NCI-H748 (cell line): ENCODE results near the gene UBP1.
"Not testable (repeated sequence)": the region's sequence is repeated elsewhere in the genome, so short reads cannot be mapped to it uniquely, and the experiment has no call there.

Experiments
- DNase-seq: peaks from one replicate; lab custom pipeline; 2025; ENCODE audit not compliant: unreplicated experiment; lab: John Stamatoyannopoulos, UW

UBP1 gene

DNA sequence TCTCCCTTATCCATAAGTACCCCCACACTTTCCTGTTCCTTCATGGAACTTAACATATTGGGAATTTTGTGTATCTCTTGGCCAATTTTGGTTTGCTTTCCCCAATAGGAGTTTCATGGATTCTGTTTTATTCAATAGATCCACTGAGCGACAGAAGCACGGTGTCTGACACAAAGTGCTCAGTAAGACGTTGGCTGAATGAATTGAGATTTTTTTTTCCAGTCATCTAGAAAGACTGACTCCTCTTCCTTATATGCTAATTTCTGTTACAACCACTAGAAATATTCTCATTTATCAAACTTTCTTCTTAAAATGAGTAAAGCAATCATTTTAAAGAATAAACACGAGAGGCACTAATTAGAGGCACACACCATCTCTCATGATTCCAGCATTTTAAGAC lies 48.1 kb downstream of the UBP1 start:
- DNase-seq: no peak

DNA sequence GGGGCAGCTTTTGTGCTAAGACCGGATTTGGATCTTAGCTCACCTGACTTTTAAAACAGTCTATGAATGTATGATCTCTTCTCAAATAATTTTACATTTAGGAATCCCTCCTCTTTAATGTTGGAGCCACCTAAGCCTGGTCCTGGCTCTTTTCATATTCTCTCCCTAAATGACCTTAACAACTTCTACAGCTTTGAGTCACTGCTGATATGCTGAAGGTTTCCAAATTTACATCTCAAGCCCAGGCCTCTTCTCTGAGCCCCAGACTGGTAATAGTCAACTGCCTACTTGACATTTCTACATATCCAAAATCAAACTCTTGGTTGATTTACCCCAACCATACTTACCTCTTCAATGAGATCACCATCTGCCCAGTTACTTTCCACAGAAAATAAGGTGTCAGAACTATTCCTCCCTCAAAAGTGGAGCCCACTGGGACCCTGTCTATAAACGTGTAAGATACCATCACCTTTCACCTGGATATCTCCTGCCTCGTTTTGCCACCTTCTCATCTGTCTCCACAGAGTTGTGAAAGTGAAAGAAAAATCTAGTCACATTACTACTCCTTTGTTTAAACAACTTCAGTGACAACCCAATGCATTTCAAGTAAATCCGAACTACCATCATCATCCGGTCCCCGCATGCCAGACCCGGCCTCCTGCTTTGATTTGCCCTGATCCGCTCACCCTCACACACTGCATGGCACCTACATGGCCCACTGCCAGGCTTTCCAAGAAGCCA lies 48.8 kb downstream of the UBP1 start:
- no peak for DNase-seq

DNA sequence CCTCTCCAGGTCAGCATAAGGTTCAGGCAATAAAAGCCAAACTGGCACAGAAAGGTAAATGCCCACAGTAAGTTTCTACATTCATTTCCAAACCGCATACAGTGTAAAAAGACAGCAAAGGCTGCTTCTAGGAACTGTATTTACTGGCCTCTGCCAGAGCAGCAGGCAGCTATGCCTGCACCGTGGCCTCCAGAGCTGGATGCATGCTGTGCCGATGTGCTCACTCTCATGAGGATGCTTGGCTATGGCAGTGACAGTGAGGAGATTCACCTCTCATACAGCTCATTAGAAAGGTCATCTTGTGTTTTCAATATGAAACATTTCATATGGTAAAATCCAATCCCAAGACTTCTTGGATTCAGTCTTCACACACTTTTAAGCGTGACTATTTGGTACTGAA lies 50.3 kb downstream of the UBP1 start:
- no peak for DNase-seq

DNA sequence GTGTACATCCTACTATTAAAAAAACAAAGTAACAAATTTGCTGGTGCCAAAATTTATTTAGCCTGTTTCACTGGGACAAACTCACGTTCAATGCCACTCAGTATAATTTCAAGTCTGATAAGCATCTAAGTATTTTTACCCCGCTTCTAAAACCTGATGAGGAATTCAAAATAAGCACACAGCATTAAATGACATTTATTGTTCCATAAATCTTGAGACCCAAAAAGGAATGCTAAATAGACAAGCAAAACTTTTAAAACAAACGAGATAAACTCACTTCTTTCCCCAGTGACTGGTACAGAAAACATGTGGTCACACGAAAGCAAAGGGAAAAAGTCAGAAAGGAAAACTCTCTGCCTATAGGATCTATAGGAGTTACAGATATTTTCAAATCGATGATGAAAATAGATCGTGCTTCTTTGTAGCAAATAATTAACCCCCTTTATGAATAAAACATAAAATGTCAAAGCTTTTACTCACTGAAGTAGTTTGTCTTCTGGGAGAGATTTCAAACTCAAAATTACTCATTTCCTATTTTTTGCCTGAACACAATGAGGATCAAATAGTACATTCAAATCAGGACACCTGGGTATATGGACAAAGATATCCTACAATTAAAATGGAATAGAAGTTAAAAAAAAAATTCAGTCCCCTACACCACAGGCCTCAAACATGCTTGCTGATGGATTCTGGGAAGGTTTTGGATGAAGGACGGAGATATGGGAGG lies 51.7 kb downstream of the UBP1 start:
- DNase-seq: no peak

DNA sequence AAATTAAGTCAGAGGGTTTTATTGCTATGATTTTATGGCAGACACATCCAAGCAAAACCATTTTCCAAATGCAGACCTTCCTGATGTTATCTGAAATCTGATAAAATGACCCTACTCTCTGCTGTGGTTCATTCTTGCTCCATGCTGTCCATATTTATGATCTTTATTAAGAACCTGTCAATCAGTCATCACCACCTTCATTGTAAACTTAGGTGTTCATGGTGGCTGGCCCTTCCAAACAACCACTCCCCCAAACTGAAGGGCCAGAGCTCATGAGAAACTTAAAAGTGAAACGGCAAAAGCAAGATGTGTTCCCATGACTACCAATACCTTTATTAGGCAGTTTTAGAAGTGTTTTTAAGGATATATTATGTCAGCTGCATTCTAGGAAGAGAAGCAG lies 53.6 kb downstream of the UBP1 start:
- DNase-seq: no peak

DNA sequence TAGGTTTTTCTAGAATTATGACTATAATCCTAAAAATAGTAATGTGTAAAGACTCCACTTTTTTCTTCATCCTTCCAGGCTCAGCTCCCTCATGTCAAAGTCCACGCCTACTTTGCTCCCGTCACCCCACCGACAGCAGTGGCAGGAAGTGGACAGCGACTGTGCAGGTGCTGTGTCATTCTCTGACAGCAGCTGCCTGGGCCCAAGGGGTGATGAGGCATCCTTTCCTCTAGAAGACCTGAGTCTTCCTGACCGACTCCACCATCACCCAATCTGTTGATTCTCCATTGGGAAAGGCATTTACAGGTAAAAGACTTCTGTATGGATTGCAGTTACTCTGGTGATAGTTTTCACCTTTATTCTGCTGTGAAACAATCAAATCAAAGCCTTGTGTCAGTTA lies 54.8 kb downstream of the UBP1 start:
- no peak for DNase-seq

DNA sequence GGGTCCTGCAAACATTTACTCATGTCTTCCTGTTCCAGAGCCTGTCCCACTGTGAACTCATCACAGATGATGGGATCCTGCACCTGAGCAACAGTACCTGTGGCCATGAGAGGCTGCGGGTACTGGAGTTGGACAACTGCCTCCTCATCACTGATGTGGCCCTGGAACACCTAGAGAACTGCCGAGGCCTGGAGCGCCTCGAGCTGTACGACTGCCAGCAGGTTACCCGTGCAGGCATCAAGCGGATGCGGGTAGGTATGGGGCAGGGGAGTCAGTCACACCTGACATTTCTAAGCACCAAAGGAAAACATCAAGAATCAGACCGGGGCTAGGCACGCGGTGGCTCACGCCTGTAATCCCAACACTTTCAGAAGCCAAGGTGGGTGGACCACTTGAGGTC lies 56.3 kb downstream of the UBP1 start:
- DNase-seq: no peak

DNA sequence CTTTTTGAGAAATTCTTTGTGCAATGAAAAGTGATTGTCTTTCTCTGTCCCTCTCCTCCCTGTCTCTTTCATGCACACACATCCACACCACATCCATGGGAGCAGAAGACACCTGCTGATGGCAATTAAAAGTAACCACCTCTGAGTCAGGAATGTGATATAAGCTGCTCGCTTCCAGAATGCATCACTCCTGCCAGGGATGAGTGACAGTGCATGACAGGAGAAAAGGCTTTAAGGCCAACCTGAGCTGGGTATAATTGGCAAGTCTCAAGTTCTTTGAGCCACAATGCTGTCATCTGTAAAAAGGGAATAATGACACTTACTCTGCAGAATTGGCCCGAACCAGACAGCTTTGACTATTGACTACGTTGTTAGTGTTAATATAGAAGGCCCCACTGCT lies 59.6 kb downstream of the UBP1 start:
- DNase-seq: no peak

DNA sequence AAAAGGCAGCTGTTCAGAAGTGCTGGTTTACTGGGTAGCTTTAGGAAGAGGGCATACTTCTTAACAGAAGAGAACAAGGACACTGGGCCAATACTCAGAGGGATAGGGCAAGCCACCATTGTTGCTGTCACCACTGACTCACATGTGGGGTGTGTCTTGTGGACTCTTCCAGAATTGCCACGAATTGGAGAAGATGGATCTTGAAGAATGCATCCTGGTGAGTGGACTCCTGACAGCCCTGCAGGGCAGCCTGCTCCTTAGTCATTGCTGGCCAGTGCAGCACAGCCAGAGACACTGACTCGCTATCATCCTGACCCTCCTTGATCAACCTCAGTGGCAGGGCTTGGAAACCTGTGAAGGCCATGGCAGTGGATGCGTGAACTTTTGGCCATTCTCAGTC lies 62.3 kb downstream of the UBP1 start:
- DNase-seq: no peak

DNA sequence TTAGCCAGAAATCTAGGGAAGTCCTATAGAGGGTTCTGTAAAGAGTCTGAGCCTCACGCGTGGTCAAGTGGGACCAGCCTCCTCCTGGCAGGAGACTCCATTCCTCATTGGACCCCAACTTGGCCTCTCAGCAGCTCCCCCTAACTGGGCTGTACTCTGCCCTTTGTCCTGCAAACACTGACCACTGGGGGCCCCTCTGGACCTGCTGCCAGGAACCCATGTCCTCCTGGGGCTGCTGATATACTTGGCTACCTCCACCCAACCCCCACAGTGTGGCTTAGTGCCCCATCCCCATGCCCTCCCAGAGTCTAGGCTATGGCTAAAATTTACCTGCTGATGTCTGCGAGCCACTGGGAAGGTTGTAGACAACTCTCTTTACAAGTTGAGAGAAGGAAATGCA lies 62.7 kb downstream of the UBP1 start:
- no peak for DNase-seq

DNA sequence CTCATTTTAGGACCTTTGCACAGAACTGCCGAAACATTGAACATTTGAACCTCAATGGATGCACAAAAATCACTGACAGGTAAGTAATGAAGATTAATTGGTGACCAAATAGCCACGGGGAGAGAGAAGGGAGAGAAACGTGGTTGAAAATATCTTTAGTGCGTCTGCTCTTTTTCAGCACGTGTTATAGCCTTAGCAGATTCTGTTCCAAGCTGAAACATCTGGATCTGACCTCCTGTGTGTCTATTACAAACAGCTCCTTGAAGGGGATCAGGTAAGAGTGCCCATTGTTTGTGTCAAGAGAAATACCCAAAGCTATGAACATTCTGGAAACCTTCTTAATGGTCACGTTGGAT lies 67.1 kb downstream of the UBP1 start:
- DNase-seq: no peak

DNA sequence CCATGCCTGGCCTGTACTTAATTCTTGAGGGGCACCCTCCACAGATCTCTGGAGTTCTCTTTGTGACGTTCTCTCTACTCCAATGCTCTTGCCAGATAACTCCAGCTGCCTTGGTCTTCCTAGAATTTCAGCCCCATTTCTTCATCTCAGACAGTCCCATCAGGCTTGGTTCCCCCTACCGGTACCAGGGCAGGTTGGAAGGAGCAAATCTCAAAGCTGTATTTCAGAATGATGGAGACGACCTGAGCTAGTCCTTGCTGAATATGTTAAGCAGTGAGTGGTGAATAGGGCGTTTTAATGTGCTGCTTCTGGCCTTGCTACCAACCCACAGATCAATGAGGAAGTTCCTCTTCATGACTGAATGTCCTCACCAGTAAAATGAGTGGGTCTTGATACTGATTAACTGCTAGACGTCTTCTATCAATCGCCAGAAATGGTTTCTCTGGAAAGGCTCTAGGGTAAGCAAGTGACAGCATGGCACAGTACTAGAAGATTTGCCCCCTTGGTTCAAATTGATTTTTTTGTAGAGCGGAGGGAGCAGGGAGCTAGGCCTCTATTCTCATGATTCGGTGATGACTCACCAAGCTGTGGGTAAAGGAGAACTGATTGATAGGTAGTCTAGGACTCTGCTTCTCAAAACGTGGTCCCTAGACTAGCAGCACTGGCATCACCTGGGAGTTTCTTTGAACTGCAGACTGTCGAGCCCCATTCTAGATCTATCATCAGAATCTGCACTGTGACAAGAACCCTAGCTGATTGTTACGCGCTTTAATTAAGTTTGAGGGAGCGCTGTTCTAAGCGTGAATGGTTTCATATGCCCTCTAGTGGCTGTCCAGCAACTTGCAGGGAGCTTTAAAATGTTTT lies 67.8 kb downstream of the UBP1 start:
- peak; percentile 49 for DNase-seq

DNA sequence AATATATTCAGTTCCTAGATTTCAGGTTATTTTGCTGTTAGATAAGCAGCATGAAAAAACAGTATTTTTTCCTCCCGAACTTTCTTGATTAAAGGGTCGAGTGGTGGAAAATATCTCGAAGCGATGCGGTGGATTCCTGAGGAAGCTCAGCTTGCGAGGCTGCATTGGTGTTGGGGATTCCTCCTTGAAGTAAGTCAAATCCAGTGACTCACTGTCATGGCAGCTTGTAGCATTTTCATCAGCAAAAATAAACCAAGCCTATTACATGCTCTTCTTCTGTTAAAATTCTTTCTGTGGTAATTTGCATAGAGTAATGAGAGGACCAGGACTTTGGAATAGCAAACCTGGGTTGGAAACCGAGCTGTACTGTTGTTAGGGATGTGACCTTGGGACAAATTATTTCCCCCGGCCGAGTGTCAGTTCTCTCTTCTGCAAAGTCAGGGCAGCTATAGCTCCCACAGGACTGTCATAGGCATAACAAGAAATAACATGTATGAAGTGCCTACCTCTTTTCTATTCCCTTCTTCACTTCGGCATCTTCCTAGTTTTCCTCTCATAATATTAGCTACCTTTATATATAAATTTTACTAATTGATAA lies 75.6 kb downstream of the UBP1 start:
- DNase-seq: no peak

DNA sequence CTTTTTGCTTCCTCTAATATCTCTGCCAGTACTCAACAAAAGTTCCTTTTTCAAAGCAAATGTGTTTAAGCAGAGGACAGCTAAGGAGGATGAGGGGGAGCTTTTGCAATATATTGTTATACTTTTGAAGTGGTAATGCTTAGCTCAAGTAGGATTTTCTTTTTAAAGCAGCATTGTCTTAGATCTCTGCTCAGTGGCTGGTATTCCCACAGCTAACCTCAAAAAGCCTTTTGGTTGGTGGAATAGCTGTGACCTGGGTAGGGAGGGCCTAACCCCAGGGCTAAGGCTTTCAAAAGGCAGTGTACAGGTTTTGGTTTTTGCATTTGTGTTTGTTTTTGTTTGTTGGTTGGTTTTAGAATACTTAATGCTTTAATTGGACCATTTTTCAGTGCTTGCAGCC lies 76.1 kb downstream of the UBP1 start:
- DNase-seq: no peak

DNA sequence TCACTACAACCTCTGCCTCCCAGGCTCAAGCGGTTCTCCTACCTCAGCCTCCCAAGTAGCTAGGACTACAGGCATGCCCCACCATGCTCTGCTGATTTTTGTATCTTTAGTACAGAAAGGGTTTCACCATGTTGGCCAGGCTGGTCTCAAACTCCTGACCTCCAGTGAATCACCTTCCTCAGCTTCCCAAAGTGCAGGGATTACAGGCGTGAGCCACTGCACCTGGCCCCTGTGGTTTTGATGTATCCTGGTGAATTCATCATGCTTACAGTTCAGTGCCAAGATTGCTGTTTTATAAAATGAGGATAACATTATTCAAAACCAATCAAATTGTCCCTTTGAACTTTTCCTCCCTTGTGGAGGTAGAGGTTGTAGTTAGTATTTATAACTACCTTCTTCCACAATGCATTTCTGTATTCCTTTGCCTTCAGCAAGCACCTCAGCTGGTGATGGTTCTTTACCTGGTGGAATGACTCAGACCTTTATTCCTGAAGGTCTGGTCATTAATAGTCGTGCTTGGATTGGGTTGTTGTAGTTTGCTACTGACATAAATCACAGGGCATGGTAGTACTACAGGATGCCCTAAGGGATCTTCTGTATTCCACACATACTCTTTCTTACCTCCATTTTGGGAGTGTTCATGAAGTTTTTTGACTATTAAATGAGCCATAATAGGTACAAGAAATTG lies 76.9 kb downstream of the UBP1 start:
- no peak for DNase-seq

DNA sequence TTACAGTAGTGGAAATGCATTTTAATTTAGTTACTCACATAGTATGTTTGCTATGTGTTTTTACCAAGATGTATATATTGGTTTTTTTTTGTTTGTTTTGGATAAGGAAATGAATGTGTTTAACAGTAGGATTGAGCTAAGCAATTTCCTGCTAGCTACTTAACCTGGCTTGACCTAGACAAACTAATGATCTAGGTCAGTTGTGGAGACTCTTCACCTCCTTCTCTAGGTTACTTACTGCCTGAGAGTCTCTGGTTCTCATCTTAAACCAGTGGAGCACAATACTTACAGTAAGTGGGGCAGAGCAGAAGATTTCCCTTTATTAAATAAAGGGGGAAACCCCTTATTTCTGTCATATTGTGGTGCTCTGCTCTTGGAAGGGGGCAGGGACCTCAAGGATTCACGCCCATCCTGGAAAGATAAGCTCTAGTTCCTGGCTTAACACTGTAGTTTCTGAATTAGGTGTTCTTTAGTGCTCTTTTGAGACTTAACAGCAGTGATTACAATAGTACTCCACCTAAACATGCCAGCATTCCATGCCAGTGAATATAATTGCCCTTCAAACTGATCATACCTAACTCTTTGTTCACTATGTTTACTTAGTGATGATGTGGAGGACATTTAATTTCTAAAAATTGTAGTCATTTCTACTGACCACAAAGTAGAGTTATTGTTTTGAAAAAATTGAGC lies 79.9 kb downstream of the UBP1 start:
- DNase-seq: no peak

DNA sequence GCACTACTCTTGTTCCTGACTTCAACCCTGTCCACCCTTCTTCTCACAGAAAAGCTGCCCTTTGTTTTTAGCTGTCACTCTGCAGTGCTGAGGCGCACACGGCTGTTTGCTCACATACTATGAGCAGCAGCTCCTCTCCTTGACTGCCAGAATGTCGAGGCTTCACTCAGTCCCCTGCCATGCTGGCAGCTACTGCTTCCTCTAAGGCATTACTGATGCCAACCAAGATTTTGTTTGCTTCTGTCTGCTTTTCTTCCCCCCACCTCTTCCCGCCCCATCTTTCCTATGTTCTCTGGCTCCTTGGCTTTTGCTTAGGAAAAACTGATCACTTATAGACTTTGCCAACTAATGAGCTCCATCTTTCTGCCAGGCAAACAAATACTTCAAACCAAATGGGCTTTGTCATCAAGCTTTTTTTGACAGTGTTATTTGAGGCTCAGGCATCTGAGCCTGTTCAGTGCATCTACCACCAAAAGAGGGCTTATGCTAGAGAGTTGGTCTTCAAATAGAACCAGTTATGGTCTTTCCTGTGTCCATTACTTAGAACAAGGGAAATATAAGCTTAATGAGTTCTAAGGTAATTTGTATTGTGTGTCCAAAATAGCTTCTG lies 81.9 kb downstream of the UBP1 start:
- no peak for DNase-seq

DNA sequence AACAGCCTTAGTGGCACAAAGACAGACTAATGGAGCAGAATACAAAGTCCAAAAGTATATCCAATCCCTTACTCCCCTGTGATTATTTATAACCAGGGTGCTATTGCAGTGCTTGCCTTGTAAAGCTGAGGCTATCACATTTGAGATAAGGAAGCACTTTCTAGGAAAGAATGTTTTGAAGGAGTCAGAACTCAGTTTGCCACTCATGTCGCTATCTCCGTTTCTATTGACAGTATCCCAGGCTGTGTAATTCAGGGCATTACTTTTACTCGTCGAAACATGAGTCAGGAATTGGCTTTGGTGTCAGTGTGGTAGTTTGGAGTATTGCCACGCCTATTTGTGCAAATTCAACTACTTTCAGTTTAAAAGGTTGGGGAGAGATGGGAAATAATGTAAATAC lies 84.6 kb downstream of the UBP1 start:
- no peak for DNase-seq

DNA sequence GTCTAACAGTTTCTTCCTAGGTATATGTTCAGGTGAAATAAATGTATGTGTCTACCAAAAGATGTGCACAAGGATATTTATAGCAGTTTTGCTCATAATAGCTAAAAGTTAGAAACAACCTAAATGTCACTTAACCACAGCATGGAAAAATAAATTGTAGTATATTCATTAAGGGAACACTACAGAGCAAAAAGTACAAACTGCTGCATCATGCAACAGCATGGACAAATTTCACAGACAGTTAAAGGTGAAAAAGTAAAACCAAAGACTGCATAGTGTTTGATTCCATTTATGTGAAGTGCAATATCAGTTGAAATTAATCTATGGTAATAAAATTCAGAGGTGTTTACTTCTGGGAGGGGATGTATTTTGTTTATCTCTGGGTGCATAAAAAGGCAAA lies 100.4 kb downstream of the UBP1 start:
- DNase-seq: no peak

DNA sequence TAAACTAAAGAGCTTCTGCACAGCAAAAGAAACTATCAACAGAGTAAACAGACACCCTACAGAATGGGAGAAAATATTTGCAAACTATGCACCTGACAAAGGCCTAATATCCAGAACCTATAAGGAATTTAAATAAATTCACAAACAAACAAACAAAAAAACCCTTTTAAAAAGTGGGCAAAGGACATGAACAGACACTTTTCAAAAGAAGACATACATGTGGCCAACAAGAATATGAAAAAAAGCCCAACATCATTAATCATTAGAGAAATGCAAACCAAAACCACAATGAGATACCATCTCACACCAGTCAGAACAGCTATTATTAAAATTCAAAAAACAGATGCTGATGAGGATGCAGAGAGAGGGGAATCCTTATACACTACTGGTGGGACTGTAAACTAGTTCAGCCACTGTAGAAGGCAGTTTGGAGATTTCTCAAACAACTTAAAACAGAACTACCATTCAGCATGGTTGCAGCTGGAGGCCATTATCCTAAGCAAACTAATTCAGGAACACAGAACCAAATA lies 101.2 kb downstream of the UBP1 start:
- not testable (repeated sequence) for DNase-seq
